Heart right ventricle (tissue), 16 donors: ENCODE data around the gene FAM8A1. TPM values are rescaled to one million over a fixed set of nuclear protein-coding genes. Genes with fewer than 3 reads are reported as not detected.
A peak's percentile ranks its signal among the peaks of the same experiment; 100 is the strongest.

ENCODE experiments used
- ATAC-seq, 8 donors: fragments of 200-7000 bp; cut with Tn5 transposase; one replicate each; pipeline ENCODE4 v1.9.1; 2020; ENCODE audit warnings: mild to moderate bottlenecking in 8 of 8, moderate library complexity in 8 of 8, moderate number of reproducible peaks in 1 of 8
- DNase-seq, 2 donors: peaks; one replicate each; pipeline ENCODE4 v3.0.0-alpha.2; 2020
- H3K27ac ChIP-seq, 10 donors: fragments of 200-600 bp; sonication (generic) in 2 of 10; one replicate each; pipeline versions ENCODE4 v1.5.0 to v1.8.0; 2020 to 2022; ENCODE audit warnings: mild to moderate bottlenecking in 3 of 10
- H3K27me3 ChIP-seq, 7 donors: fragments of 200-600 bp; one replicate each; pipeline ENCODE4 v1.8.0; 2021 to 2022; ENCODE audit warnings: mild to moderate bottlenecking in 2 of 7
- H3K36me3 ChIP-seq, 9 donors: fragments of 200-600 bp; sonication (generic) in 1 of 9; one replicate each; pipeline versions ENCODE4 v1.5.0 to v1.8.0; 2020 to 2022; ENCODE audit warnings: mild to moderate bottlenecking in 2 of 9
- H3K4me1 ChIP-seq, 9 donors: fragments of 200-600 bp; sonication (generic) in 1 of 9; one replicate each; pipeline versions ENCODE4 v1.5.0 to v1.8.0; 2020 to 2022; ENCODE audit warnings: mild to moderate bottlenecking in 4 of 9
- H3K4me3 ChIP-seq, 10 donors: fragments of 200-600 bp; sonication (generic) in 2 of 10; one replicate each; pipeline versions ENCODE4 v1.5.0 to v1.8.0; 2020 to 2022; ENCODE audit warnings: mild to moderate bottlenecking in 7 of 10, moderate library complexity in 2 of 10
- H3K9me3 ChIP-seq, 11 donors: fragments of 200-600 bp in 10 of 11; sonication (generic) in 2 of 11; one replicate each; pipeline versions ENCODE4 v1.5.0 to v1.8.0; 2013 to 2022; ENCODE audit warnings: mild to moderate bottlenecking in 2 of 11, control low read depth in 1 of 11, moderate library complexity in 1 of 11
- WGBS, 2 donors: extraction: QIAGEN DNeasy Blood & Tissue Kit; methylation state at CpG; one replicate each; pipeline ENCODE4 v1.1.7; 2013; ENCODE audit warnings: inconsistent platforms in 1 of 2; 5-methylcytosine and 5-hydroxymethylcytosine counted together
- intact Hi-C, 10 donors: fragments of 100-400 bp; cut with DNase I; formaldehyde crosslinking; loops; one replicate each; pipeline versions ENCODE4 v1.11.1 to v1.14.2; 2022
- polyA plus RNA-seq, 2 donors: library from polyadenylated mRNA; stranded (reverse); fragments of 200-250 nt; gene quantifications; one replicate each; pipeline ENCODE4 v1.2.3, GENCODE V29; 2013
- total RNA-seq, 10 donors: library from RNA; stranded (reverse); fragmentation: NEBNext Ultra II Directional in 3 of 10; extraction: Animal tissue kit (Norgen Biotek cat#: 25700) in 3 of 10; gene quantifications; one replicate each; pipeline versions ENCODE4 v1.2.1 to v1.2.4, GENCODE V29; 2021 to 2023
- TF ChIP-seq, protein P1 (sequence below), 9 donors: fragments of 200-600 bp; sonication (generic) in 2 of 9; IDR thresholded peaks; one replicate each; pipeline versions ENCODE4 v1.5.0 to v1.8.0; 2021 to 2022; ENCODE audit warnings: antibody characterized with exemption in 9 of 9, mild to moderate bottlenecking in 5 of 9, moderate library complexity in 1 of 9
- donor health status: Arrhythmogenic right ventricular cardiomyopathy.
- donor health status: ischemic (EF 13 %, LVEDD 7.1; RV severe dilation, severe dysfunction).
- donor health status: healthy with polysubstance abuse.
- donor health status: DM: no; HTN: yes; CAD: no.
- donor health status: DM: no; HTN: no; CAD: no.
- donor health status: ischemic (EF 25% LVEDD 6.9; RV normal size, moderate dysfunction).
- donor health status: ischemic (EF 25% LVEDD 5.7; RV mildly dilated, moderate dysfunction).
- donor health status: healthy.
- donor health status: DM: yes; HTN: yes; CAD: no.
- donor health status: Ischemic cardiomyopathy.
- donor health status: ischemic (EF 35%, LVEDD 5.7; RV mildly dilated, moderate dysfunction).
- donor health status: nonischemic (EF 11% LVEDD 7.7; RV severe dilation, severe dysfunction).
- donor health status: DM: yes; HTN: yes; CAD: no.
- donor health status: PGD.
- donor health status: ischemic (EF 29% LVEDD 5.4; RV normal size, mild dysfunction).
- donor health status: nonischemic (EF 23%, LVEDD 6.1; RV moderate dilation, normal function).

The FAM8A1 gene
- total and polyA plus RNA-seq, 12 donors, result 10.0 to 23.2 (median 16.0) TPM

DNA sequence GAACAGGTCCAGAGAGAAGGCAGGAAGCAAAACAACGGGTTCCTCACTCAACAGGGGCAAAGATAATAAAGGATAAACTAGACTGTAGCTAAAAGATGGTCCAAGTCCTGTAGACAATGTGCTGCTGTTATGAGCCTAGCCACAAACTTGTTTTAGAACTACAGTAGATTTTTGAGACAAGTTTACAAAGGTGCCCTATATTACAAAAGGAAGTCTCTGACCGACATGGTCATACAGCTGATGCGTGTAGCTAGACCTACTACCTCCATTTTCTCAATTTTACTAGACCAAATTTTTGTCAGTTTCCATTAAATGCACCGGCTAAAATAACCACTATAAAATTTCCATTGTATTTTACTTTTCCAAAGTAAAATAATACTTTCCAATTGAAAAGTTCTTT, 11.9 kb downstream of the FAM8A1 start:
- TF ChIP-seq, protein P1, sequence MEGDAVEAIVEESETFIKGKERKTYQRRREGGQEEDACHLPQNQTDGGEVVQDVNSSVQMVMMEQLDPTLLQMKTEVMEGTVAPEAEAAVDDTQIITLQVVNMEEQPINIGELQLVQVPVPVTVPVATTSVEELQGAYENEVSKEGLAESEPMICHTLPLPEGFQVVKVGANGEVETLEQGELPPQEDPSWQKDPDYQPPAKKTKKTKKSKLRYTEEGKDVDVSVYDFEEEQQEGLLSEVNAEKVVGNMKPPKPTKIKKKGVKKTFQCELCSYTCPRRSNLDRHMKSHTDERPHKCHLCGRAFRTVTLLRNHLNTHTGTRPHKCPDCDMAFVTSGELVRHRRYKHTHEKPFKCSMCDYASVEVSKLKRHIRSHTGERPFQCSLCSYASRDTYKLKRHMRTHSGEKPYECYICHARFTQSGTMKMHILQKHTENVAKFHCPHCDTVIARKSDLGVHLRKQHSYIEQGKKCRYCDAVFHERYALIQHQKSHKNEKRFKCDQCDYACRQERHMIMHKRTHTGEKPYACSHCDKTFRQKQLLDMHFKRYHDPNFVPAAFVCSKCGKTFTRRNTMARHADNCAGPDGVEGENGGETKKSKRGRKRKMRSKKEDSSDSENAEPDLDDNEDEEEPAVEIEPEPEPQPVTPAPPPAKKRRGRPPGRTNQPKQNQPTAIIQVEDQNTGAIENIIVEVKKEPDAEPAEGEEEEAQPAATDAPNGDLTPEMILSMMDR (IDR thresholded peaks at IDR 0.05), result no peak
- Histone ChIP-seq H3K27me3 (no peaks in the 10 kb centered on the region), H3K9me3 (no peaks in the 10 kb centered on the region), H3K36me3 (peaks cover 0 to 91% (median 17%) of the 10 kb centered on the region in 9 donors), H3K4me3 (no peak overlapping the region), H3K27ac (no peak overlapping the region), H3K4me1 (peaks cover 0 to 7% (median 0%) of the 10 kb centered on the region in 9 donors)
- WGBS, 2 donors, result 86% methylated on average over 4 of the region's 4 CpGs
- ATAC-seq (no peak), DNase-seq (no peak)
- intact Hi-C loops, result no loop called here

DNA sequence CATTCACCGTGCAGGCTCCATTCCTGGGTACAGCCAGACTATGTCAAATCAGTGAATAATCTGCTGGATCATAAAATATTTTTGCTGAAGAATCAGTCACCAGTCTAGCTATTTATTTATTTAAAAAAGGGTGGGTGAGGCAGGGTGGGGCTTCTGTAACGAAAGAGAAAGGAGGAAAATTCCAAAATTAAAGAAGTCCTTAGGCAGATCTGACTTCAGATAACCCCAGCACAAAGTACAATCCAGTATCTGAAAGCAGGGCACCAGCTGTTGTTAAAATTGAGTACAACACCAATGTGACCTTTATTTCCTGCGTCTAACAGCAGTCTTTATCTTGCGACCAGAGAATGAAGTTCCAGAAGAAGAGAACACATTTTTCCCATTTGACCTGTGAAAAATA, 15.7 kb downstream of the FAM8A1 start:
- Histone ChIP-seq H3K27ac (no peak overlapping the region), H3K36me3 (peaks cover 0 to 91% (median 20%) of the 10 kb centered on the region in 9 donors), H3K4me1 (peaks cover 0 to 7% (median 0%) of the 10 kb centered on the region in 9 donors), H3K27me3 (no peaks in the 10 kb centered on the region), H3K9me3 (no peaks in the 10 kb centered on the region), H3K4me3 (no peak overlapping the region)
- intact Hi-C loops, result no loop called here
- 64 to 68% methylated on average over 4 of the region's 4 CpGs for WGBS, 2 donors
- DNase-seq, result no peak
- ATAC-seq, result no peak
- TF ChIP-seq, protein P1 (IDR thresholded peaks at IDR 0.05), result no peak

GRCh38 chr6:17621003-17621402, 20.9 kb downstream of the FAM8A1 start:
- WGBS, 2 donors, result 63 to 66% methylated on average over 2 of the region's 2 CpGs
- Histone ChIP-seq H3K27ac (no peak overlapping the region), H3K9me3 (no peaks in the 10 kb centered on the region), H3K27me3 (no peaks in the 10 kb centered on the region), H3K4me3 (no peak overlapping the region), H3K4me1 (peaks cover 0 to 19% (median 4%) of the 10 kb centered on the region in 9 donors), H3K36me3 (peaks cover 0 to 98% (median 23%) of the 10 kb centered on the region in 9 donors)
- TF ChIP-seq, protein P1 (IDR thresholded peaks at IDR 0.05), result no peak
- intact Hi-C loops, result loop anchor here in 1 of 10 donors (5.0 kb wide), 1 partner anchor 81 kb away; no protein-coding TSS in a partner anchor
- ATAC-seq (no peak), DNase-seq (no peak)

- Histone ChIP-seq H3K27ac (peak overlapping the region in 1 of 10 donors; percentile 16), H3K4me1 (peaks cover 0 to 18% (median 4%) of the 10 kb centered on the region in 9 donors), H3K4me3 (no peak overlapping the region), H3K27me3 (no peaks in the 10 kb centered on the region), H3K36me3 (peaks cover 0 to 98% (median 24%) of the 10 kb centered on the region in 9 donors), H3K9me3 (no peaks in the 10 kb centered on the region)
- DNase-seq, result peak in 1 of 2 donors; percentile 24
- intact Hi-C loops, result loop anchor here in 1 of 10 donors (5.0 kb wide), 1 partner anchor 80 kb away; no protein-coding TSS in a partner anchor
- peak in 7 of 8 donors; percentile 39 to 77 (median 59) for ATAC-seq
- 77 to 78% methylated on average over 5 of the region's 5 CpGs for WGBS, 2 donors
- TF ChIP-seq, protein P1 (IDR thresholded peaks at IDR 0.05), result no peak
Measured at GRCh38 chr6:17622144-17622543, 22.0 kb downstream of the FAM8A1 start.
